Right lobe of liver (tissue), 4 donors: ENCODE measurements around the gene TTC39C.
"Not testable (repeated sequence)": the region's sequence is repeated elsewhere in the genome, so short reads cannot be mapped to it uniquely, and the experiment has no call there.

Source experiments
- CTCF ChIP-seq, 4 donors: fragments of 200-600 bp in 3 of 4; fragments of 450-650 bp in 1 of 4; IDR thresholded peaks; one replicate each; pipeline versions ENCODE4 v1.5.1 to v1.8.0; 2016 to 2022; ENCODE audit warnings: antibody characterized with exemption in 4 of 4, mild to moderate bottlenecking in 2 of 4
- POLR2A ChIP-seq: fragments of 450-650 bp; IDR thresholded peaks from one replicate; pipeline ENCODE4 v1.6.1; 2017; ENCODE audit warnings: antibody characterized with exemption, mild to moderate bottlenecking
- donor health status: DM: no; HTN: no; CAD: no.
- donor health status: DM: no; HTN: no; CAD: no.
- donor health status: DM: no; HTN: yes; CAD: no.

- TF ChIP-seq CTCF (IDR thresholded peaks at IDR 0.05); POLR2A: not testable (repeated sequence)
Observed at GRCh38 chr18:24074757-24075156, 60.2 kb downstream of the TTC39C start.
